Measurements from ENCODE around the gene JAGN1. TPM values are rescaled to one million over a fixed set of nuclear protein-coding genes. Genes with fewer than 3 reads are reported as not detected.

The JAGN1 gene
- polyA plus RNA-seq, 1 of the 3 experiments (the other 2 are of a cell fraction): 41.6 TPM

DNA sequence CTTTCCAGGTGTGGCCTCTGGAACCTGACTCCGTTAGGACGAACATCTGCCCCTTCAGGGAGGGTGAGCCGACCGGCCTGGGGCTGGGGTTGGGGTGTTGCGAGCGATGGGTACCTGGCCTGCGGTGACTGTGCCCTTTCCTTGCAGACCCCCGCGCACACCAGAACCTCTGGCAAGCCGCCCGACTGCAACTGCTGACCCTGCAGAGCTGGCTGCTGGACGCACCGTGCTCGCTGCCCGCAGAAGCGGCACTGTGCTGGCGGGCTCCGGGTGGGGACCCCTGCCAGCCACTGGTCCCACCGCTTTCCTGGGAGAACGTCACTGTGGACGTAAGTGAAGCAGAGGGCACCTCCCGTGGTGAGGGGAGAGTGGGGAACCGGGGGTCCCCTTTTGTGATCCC lies 37.7 kb downstream of the JAGN1 start:
- Histone ChIP-seq H3F3A (replicated peaks; ENCODE audit: insufficient read depth) (peaks cover 9% of the 10 kb centered on the region), H3K36me3 (replicated peaks in 1 of 2; ENCODE audit: control insufficient read depth in 1 of 2, insufficient read depth in 2 of 2, low read length in 1 of 2) (peaks cover 0 to 8% of the 10 kb centered on the region in 2 experiments), H3K79me2 (ENCODE audit: insufficient read depth) (no peaks in the 10 kb centered on the region), H3K4me1 (ENCODE audit: control insufficient read depth in 1 of 2, insufficient read depth in 2 of 2, low read depth in 1 of 2, low read length in 1 of 2) (peaks cover 0 to 2% of the 10 kb centered on the region in 2 experiments; a peak in 1 of 4 replicates), H3K9ac (no peak overlapping the region), H3K4me2 (no peak overlapping the region), H2AFZ (ENCODE audit: low read depth) (no peak overlapping the region), H3K27ac (ENCODE audit: low read depth in 2 of 2, low read length in 1 of 2) (no peak overlapping the region), H4K20me1 (ENCODE audit: insufficient read depth) (no peaks in the 10 kb centered on the region), H3K9me3 (no peaks in the 10 kb centered on the region), H3K9me2 (no peaks in the 10 kb centered on the region), H3K27me3 (ENCODE audit: insufficient read depth) (no peaks in the 10 kb centered on the region), H3K4me3 (ENCODE audit: low read depth in 2 of 2, low read length in 1 of 2) (no peak overlapping the region)
- TF ChIP-seq RFX5 (IDR thresholded peaks at IDR 0.05; ENCODE audit: low read length): no peak
- TF ChIP-seq MXI1 (IDR thresholded peaks at IDR 0.05; ENCODE audit: low read depth, low read length): no peak
- no peak for TF ChIP-seq SMC3 (IDR thresholded peaks at IDR 0.05; ENCODE audit: low read depth, low read length)
- TF ChIP-seq, protein P1, sequence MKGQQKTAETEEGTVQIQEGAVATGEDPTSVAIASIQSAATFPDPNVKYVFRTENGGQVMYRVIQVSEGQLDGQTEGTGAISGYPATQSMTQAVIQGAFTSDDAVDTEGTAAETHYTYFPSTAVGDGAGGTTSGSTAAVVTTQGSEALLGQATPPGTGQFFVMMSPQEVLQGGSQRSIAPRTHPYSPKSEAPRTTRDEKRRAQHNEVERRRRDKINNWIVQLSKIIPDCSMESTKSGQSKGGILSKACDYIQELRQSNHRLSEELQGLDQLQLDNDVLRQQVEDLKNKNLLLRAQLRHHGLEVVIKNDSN (IDR thresholded peaks at IDR 0.05; ENCODE audit: borderline replicate concordance, low read depth): no peak
- no peak for TF ChIP-seq RCOR1 (IDR thresholded peaks at IDR 0.05; ENCODE audit: low read length)
- TF ChIP-seq YY1 (IDR thresholded peaks at IDR 0.05; ENCODE audit: low read depth): no peak
- no peak for TF ChIP-seq GATA2 (CRISPR knock-in tag; IDR thresholded peaks at IDR 0.05)
- no peak for TF ChIP-seq TCF12 (IDR thresholded peaks at IDR 0.05)
- TF ChIP-seq CHD2 (IDR thresholded peaks at IDR 0.05; ENCODE audit: low read length, partially characterized antibody): no peak
- no peak for TF ChIP-seq FOXM1 (IDR thresholded peaks at IDR 0.05; ENCODE audit: low read depth)
- WGBS (ENCODE audit: low lambda C conversion rate): no CpG with 5 or more reads among the region's 23 CpGs
- no peak for DNase-seq
- ChIA-PET POLR2A (no interaction called here), CTCF (interaction anchor here (1.1 kb wide), 1 partner anchor 18 kb away, joined by 3 read pairs; no protein-coding TSS in a partner anchor)

DNA sequence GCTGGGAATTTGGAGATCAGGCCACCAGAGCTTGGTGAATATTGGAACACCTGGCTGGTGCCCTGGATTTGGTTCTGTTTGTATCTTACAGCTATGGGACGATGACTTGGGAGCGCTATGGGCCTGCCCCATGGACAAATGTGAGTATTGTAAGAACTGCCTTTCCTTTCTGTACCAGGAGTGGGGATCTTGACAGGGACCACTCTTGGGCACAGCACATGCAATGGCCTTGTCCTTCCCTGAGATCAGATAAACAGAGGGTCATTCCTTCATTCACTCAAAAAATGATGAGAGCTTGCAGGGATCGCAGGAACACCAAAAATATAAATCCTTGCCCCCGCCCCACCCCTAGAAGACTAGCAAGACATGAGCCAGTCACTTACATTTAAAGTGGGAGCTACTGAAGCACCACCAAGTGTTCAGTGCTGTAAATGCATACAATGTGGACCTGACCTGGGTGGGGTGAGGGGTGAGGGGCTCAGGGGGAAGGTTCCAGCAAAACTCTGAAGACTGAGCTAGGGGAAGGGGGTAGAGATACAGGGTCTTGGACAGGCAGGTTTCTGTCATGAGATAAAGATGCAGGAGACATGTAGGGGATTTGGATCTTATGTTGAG lies 40.5 kb downstream of the JAGN1 start:
- Histone ChIP-seq H3K27ac (ENCODE audit: low read depth in 2 of 2, low read length in 1 of 2) (no peak overlapping the region), H3K79me2 (ENCODE audit: insufficient read depth) (peaks cover 19% of the 10 kb centered on the region; the same call in 1 of the 2 replicates), H2AFZ (ENCODE audit: low read depth) (no peak overlapping the region), H3K4me2 (no peak overlapping the region), H3K36me3 (replicated peaks in 1 of 2; ENCODE audit: control insufficient read depth in 1 of 2, insufficient read depth in 2 of 2, low read length in 1 of 2) (peaks cover 0 to 11% of the 10 kb centered on the region in 2 experiments), H3K4me3 (ENCODE audit: low read depth in 2 of 2, low read length in 1 of 2) (no peak overlapping the region), H3K27me3 (ENCODE audit: insufficient read depth) (no peaks in the 10 kb centered on the region), H4K20me1 (ENCODE audit: insufficient read depth) (no peaks in the 10 kb centered on the region), H3K4me1 (ENCODE audit: control insufficient read depth in 1 of 2, insufficient read depth in 2 of 2, low read depth in 1 of 2, low read length in 1 of 2) (peaks cover 12 to 16% of the 10 kb centered on the region in 2 experiments), H3K9ac (no peak overlapping the region), H3F3A (replicated peaks; ENCODE audit: insufficient read depth) (peaks cover 9% of the 10 kb centered on the region), H3K9me3 (no peaks in the 10 kb centered on the region), H3K9me2 (no peaks in the 10 kb centered on the region)
- WGBS (ENCODE audit: low lambda C conversion rate): 94% methylated on average over 4 of the region's 4 CpGs
- peak; percentile 63 for DNase-seq
- TF ChIP-seq, protein P2, sequence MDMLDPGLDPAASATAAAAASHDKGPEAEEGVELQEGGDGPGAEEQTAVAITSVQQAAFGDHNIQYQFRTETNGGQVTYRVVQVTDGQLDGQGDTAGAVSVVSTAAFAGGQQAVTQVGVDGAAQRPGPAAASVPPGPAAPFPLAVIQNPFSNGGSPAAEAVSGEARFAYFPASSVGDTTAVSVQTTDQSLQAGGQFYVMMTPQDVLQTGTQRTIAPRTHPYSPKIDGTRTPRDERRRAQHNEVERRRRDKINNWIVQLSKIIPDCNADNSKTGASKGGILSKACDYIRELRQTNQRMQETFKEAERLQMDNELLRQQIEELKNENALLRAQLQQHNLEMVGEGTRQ (IDR thresholded peaks at IDR 0.05; ENCODE audit: borderline replicate concordance, low read depth, low read length): no peak
- TF ChIP-seq, protein P3, sequence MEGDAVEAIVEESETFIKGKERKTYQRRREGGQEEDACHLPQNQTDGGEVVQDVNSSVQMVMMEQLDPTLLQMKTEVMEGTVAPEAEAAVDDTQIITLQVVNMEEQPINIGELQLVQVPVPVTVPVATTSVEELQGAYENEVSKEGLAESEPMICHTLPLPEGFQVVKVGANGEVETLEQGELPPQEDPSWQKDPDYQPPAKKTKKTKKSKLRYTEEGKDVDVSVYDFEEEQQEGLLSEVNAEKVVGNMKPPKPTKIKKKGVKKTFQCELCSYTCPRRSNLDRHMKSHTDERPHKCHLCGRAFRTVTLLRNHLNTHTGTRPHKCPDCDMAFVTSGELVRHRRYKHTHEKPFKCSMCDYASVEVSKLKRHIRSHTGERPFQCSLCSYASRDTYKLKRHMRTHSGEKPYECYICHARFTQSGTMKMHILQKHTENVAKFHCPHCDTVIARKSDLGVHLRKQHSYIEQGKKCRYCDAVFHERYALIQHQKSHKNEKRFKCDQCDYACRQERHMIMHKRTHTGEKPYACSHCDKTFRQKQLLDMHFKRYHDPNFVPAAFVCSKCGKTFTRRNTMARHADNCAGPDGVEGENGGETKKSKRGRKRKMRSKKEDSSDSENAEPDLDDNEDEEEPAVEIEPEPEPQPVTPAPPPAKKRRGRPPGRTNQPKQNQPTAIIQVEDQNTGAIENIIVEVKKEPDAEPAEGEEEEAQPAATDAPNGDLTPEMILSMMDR (IDR thresholded peaks at IDR 0.05): peak; percentile 24
- TF ChIP-seq SMC3 (IDR thresholded peaks at IDR 0.05; ENCODE audit: low read depth, low read length): 0 out of 2 replicates have a peak, but pooled peaks have one; percentile 8
- POLR2A ChIA-PET: interaction anchor here (1.1 to 1.3 kb wide), 2 partner anchors 15 to 28 kb away, joined by 3 read pairs; partner anchors contain the start of gene IL17RE
- CTCF ChIA-PET: interaction anchor here (0.8 to 5.5 kb wide), 12 partner anchors 10 to 578 kb away, joined by 3 to 38 read pairs (median 4); partner anchors contain the start of genes IL17RC, RPUSD3 and TTLL3
